Fibroblast of mammary gland (primary cell): ENCODE data around the gene TM9SF1.

ENCODE experiments used
- DNase-seq: peaks from one replicate; pipeline ENCODE4 v3.0.0-alpha.2; 2010; ENCODE audit warnings: low read depth
- H3K4me3 ChIP-seq: 2 replicates; pipeline ENCODE4 v1.5.1; 2011; ENCODE audit warnings: low read depth, mild to moderate bottlenecking, low read length, moderate library complexity; ENCODE audit not compliant: control insufficient read depth
- TF ChIP-seq, protein P1 (sequence below): conservative IDR thresholded peaks from 2 replicates; pipeline ENCODE4 v1.5.1; 2011; ENCODE audit warnings: low read depth, low read length, inconsistent platforms; ENCODE audit not compliant: control insufficient read depth, insufficient read depth

Gene TM9SF1

DNA sequence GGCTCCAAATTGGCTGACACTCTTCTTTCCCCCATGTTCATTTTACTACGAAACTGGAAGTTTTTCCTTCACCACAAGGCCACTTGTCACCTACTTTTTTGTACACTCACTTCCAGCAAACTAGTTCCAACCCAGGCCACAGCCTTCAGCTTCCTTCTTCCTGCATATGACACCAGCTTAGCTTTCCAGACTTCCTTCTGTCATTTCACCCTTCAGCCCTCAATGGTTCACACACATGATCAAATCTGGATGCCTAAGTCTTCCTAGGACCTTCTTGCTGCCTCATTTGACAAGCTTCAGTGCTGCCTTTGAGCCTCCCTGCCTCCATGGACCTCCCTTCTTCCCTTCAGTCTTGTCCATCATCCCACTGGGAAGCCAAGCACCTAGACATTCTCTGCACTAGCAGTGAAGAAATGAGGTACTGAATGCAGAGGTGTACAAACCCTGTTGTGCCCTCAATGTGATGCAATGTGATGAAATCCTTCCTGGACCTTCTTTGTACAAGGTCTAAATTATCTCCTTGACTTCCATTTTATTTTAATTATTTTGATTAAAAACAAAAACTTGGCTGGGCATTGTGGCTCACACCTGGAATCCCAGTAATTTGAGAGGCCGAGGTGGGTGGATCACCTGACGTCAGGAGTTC, 27.6 kb downstream of the TM9SF1 start:
- TF ChIP-seq, protein P1, sequence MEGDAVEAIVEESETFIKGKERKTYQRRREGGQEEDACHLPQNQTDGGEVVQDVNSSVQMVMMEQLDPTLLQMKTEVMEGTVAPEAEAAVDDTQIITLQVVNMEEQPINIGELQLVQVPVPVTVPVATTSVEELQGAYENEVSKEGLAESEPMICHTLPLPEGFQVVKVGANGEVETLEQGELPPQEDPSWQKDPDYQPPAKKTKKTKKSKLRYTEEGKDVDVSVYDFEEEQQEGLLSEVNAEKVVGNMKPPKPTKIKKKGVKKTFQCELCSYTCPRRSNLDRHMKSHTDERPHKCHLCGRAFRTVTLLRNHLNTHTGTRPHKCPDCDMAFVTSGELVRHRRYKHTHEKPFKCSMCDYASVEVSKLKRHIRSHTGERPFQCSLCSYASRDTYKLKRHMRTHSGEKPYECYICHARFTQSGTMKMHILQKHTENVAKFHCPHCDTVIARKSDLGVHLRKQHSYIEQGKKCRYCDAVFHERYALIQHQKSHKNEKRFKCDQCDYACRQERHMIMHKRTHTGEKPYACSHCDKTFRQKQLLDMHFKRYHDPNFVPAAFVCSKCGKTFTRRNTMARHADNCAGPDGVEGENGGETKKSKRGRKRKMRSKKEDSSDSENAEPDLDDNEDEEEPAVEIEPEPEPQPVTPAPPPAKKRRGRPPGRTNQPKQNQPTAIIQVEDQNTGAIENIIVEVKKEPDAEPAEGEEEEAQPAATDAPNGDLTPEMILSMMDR: no peak
- no peak overlapping the region for H3K4me3 ChIP-seq
- no peak for DNase-seq

DNA sequence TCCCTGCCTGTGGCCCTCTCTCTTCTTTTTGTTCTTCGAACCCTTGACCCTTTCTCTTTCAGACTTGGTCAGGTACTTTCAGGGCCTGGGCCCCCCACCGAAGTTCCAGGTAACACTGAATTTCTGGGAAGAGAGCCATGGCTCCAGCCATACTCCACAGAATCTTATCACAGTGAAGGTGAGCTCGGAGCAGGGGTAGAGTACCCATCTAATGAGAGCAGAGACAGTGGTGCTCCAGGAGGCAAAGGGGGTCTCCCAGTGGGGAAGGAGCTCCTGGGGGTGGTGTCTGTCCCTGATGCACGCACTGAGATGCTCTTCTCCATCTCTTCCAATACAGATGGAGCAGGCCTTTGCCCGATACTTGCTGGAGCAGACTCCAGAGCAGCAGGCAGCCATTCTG, 29.5 kb downstream of the TM9SF1 start:
- TF ChIP-seq, protein P1: no peak
- H3K4me3 ChIP-seq: no peak overlapping the region
- no peak for DNase-seq

DNA sequence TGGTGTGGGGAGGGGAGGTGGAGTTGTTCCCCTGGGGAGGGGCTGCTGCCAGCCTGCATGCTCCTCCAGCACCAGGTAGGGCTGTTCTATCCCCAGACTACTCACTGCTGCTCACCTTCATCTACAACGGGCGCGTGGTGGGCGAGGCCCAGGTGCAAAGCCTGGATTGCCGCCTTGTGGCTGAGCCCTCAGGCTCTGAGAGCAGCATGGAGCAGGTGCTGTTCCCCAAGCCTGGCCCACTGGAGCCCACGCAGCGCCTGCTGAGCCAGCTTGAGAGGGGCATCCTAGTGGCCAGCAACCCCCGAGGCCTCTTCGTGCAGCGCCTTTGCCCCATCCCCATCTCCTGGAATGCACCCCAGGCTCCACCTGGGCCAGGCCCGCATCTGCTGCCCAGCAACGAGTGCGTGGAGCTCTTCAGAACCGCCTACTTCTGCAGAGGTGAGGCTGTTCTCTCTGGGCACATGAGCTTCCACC, 30.7 kb downstream of the TM9SF1 start:
- H3K4me3 ChIP-seq: no peak overlapping the region
- no peak for DNase-seq
- TF ChIP-seq, protein P1: no peak

DNA sequence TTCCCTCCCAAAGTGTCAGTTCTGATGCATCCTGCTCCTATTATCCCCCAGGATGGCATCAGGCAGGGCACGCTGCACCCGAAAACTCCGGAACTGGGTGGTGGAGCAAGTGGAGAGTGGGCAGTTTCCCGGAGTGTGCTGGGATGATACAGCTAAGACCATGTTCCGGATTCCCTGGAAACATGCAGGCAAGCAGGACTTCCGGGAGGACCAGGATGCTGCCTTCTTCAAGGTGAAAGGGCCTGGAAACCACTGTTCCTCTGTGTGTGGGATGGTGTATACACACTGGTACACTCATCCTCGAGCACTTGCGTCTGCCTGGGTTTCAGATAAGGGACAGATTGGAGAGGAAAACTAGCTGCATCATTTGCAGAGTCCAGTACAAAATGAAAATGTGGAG, 33.1 kb downstream of the TM9SF1 start:
- peak; percentile 48 for DNase-seq
- TF ChIP-seq, protein P1: no peak
- H3K4me3 ChIP-seq: peak overlapping the region; percentile 84

DNA sequence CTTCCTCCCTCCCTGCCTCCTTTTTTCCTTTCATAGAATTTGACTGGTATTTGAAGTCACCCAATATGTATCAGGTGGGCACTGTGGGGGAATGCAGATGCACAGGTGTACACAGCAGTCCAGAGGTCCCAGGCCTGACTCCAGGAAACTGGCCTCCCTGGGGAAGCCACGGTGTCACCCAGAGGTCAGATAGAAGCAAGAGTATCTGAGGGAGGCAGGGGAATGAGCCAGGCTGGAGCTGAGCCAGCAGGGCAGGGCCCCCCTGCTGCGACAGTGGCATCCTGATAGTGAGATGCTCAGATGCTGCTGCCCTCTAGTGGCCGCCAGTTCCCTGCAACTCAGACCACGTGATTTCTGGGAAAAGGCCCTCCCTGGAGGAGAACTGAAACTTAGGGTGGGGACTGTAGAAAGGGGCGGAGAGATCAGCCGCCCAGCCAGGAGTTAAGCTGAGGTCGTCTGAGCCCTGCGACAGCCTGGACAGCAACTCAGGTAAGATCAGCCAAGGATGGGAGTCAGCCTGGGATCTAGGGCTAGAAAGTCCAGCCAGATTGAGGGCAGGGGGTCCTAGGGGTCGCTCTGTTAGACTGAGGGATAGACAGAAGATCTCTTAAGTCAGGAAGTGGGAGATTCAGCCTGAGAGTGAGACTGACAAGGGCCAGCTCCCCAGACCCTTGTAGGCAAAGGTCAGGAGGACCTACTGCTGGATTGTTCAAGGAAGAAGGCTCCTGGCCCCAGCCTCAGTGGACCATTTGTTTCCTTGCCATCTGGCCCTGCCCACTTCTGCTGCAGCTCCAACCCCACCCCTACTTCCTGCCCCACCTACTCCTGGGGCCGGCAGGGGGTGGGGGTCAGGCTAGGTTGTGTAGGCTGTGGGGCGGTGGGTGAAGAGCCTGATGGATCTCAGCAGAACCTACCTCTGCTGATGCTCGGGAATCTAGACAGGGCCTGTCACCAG, 34.1 kb downstream of the TM9SF1 start, which contains the start of gene IRF9:
Gene IRF9, plus strand, starts transcription at position 416 of the 955 bp plus-strand sequence. CDS start 880 bp downstream, outside the sequence.
- peak within 1 kb of the TSS; percentile 84 for H3K4me3 ChIP-seq
- TF ChIP-seq, protein P1: peak; percentile 88
- peak; percentile 93 for DNase-seq

DNA sequence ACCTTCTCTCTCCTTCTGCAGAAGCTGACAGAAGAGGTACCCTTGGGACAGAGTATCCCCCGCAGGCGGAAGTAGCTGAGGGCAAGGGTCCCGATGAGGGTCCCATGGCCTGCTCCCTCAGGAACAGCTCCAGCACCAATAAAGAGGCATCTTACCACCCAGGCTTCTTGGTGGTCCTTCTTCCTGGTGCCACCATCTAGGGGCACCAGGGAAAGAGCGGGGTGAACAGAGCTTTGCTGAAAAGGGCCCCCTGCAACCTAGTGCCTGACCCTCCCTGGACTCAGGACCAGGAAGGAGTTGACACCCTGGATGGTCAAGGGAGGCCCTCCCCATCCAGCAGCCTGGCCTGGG, 34.8 kb downstream of the TM9SF1 start:
- no peak overlapping the region for H3K4me3 ChIP-seq
- TF ChIP-seq, protein P1: no peak
- DNase-seq: no peak
